Stimulated activated naive CD4-positive, alpha-beta T cell treated with Interleukin-2 at 50 U/mL for 16 hours (primary cell): ENCODE results near the gene ZNF722.
"Not testable (repeated sequence)": the region's sequence is repeated elsewhere in the genome, so short reads cannot be mapped to it uniquely, and the experiment has no call there.

Source experiments
- DNase-seq: peaks from one replicate; lab custom pipeline; 2025; lab: John Stamatoyannopoulos, UW

The ZNF722 gene

DNA sequence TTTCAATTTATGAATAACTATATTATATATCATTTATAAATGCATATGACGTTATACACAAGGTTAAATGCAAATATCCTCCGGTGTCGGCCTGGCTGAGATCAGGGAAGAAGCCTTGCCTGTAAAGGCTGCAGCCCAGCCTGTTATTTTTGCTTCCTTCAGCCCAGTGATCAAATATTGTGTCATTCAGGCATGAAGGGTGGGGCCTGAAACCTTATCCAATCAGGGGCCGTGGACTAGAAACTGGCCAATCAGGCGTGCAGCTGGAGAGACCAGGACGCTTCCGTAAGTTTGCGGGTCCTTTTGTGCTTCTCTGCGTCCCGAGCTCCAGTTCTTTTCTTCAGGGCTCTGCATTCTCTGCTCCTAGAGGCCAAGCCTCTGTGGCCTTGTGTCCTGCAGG is at the start of gene ZNF722:
Gene ZNF722 (plus strand): TSS at position 301 of the 400 bp plus-strand sequence. CDS start 113 bp downstream, outside the sequence.
- DNase-seq, result no peak

DNA sequence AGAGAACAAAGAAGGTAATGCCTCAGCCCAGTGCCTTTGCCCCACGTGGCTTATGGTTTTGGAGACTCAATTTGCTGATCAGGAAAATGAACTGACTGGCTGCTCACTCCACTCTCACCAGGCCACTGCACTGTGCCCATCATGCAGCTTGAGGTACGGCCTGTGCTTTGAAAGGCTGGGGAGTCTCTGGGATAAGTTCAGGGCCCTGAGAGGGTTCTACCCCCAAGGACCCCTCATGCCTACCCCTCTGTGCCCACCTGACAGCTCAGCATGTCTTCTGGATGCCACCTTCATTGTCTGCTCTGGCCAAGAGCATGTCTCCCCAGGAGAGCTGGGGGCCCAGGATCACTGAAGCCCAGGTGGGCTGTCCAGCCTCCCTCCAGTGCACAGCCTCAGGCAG is 45.5 kb upstream of the ZNF722 start:
- no peak for DNase-seq

DNA sequence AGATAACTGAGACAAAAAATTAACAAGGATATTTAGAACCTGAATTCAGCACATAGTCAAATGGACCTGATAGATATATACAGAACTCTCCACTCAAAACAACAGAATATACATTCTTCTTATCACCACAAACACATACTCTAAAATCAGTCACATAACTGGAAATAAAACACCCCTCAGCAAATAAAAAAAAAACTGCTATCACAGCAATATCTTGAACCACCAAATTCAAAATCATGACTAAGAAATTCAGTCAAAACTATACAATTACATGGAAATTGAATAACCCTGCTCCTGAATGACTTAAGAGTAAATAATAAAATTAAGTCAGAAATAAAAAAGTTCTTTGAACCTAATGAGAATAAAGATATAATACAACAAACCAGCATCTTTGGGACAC is 30.0 kb upstream of the ZNF722 start:
- DNase-seq, result no peak

DNA sequence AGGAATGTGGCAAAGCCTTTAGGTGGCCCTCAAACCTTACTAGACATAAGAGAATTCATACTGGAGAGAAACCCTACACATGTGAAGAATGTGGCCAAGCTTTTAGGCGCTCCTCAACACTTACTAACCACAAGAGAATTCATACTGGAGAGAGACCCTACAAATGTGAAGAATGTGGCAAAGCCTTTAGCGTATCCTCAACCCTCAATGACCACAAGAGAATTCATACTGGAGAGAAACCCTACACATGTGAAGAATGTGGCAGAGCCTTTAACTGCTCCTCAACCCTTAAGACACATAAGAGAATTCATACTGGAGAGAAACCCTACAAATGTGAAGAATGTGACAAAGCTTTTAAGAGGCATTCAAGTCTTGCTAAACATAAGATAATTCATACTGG is 16.8 kb downstream of the ZNF722 start:
- not testable (repeated sequence) for DNase-seq

DNA sequence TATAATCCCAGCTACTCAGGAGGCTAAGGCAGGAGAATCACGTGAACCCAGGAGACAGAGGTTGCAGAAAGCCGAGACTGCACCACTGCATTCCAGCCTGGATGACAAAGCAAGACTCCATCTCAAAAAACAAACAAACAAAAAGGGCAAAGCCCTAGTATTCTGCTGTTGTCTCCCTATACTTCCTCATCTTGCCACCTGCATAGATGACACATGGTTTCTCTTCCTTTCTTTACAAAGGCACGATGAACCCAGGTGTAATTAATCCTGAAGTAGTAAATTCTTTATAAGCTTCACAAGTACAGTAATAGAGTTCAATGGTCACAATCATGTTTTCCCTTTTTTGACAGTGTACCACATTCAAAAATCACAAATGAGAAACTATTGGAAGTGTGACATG is 36.7 kb downstream of the ZNF722 start:
- DNase-seq, result no peak

DNA sequence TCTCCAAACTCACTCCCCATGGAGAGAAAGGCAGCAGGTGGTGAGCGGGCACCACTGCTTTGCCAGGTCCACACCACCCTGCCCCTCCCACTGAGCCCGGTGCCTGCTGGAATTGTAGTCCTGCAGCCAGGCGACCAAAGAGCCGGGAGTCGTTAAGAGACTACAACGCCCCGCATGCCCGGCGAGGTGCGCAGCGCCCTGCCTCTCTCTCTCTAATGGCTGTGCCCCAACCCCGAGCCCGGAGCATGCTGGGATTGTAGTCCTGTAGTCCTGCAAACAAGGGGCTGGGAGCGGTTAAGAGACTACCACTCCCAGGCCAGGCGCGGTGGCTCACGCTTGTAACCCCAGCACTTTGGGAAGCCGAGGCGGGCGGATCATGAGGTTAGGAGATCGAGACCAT is 38.4 kb downstream of the ZNF722 start:
- no peak for DNase-seq

DNA sequence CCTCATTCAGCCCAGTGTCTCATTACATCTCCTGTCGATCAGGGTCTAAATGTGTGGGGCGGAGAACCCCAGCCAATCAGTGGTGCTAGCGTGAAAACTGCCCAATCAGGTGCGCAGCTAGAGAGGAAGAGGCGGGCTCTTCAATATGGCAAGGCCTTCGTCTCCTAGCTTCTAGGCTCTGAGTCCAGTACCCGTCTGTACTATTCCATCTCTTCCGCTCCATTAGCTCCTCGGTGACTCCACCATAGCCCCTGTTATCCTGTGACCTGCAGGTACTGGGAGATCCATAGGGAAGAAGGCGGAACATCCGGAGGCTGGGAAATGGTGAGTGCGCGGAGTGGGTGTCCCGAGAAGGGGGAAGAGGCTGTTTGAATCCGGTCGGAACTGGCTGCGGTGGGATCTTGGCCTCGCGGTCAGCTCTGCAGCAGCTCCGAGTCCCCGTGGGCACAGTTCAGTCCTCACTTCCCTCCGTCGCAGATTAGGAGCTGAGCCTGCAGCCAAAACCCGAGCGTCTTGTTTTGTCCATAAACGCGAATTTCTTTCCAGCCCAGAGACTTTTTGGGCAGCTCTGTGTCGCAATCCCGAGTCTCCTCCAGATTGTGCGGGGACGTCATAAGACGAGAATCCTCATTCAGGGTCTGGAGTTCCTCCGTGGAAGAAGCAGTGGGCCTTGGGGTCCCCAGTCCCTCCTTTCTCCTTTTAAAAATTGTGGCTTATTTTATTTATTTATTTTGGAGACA is 46.8 kb downstream of the ZNF722 start, which contains the start of gene ZNF727:
Gene ZNF727 (plus strand): TSS at position 134 of the 740 bp plus-strand sequence. CDS start 188 bp downstream, at position 322.
- no peak for DNase-seq

DNA sequence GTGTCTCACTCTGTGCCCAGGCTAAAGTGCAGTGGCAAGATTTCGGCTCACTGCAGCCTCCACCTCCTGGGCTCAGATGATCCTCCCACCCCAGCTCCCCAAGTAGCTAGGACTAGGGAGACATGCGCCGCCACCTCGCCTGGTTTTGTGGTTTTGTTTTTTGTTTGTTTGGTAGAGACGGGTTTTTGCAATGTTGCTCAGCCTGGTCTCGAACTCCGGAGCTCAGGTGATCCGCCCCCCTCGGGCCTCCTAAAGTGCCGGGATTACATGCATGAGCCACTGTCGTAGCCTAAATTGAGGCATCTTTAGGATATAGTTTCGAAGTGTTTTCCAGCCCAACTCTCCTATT is 47.4 kb downstream of the ZNF722 start:
- no peak for DNase-seq
